ENCODE results near the gene DSC1.

Gene DSC1

DNA sequence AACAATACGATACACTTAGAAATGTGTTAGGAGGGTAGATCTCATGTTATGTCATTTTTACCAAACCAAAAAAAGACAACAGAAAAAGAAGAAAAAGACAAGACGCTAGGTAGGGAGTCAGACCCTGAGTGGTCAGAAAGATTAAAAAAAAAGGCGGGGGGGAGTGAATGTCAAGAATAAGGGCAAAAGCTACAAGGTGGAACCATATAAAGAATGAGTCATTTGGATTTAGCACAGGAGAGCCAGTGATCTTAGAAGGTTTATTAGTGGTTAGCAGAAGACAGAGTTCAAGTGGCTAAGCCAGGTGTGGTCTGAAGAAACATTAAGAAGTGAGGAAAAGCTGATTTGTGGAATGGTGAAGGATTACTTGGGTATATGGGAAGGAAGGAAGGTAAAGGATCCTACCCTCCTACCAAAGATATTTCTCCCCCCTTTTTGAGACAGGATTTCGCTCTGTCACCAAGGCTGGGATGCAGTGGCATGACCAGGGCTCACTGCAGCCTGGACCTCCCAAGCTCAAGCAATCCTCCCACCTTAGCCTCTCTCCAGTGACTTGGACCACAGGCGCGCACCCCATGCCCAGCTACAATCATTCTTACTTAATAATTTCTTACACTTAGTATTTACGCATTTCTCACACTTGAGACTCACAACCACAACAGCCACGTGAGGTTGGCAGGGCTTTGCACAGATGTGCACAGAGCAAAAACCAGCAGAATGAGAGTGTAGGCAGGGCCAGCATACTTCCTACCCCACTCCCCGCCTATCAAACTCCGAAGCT, 63.0 kb downstream of the DSC1 start:
- Histone ChIP-seq H3K4me1 (ENCODE audit: control insufficient read depth, insufficient read depth, low read length) (no peaks in the 10 kb centered on the region), H3K4me3 (ENCODE audit: low read length) (peak overlapping the region; percentile 73), H3K36me3 (ENCODE audit: control insufficient read depth, insufficient read depth, low read length) (no peaks in the 10 kb centered on the region), H3K27ac (ENCODE audit: low read depth, low read length) (no peak overlapping the region), H3K27me3 (ENCODE audit: control insufficient read depth, insufficient read depth, low read length) (no peaks in the 10 kb centered on the region), H3K9ac (ENCODE audit: low read length) (no peak overlapping the region)

DNA sequence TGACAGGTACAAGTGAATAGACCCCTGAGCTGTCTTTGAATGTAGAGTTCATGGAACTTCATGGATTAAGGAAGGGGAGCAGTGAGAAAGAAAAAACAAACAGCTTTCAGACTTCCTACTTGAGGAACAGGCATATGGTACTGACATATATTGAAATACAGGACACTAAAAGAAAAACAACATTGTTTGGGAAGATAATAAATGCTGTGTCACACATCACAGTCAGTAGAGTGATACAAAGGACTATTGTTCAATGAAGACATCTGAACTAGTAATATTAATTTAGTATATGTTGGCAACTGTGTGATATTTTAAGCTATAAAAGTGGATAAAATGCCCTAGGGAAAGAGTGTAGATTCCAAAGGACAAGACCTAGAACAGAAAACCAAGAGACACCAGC, 63.8 kb downstream of the DSC1 start:
- H3K4me1 ChIP-seq (ENCODE audit: control insufficient read depth, insufficient read depth, low read length) = no peaks in the 10 kb centered on the region
- H3K27me3 ChIP-seq (ENCODE audit: control insufficient read depth, insufficient read depth, low read length) = no peaks in the 10 kb centered on the region
- no peak overlapping the region for H3K4me3 ChIP-seq (ENCODE audit: low read length)
- no peaks in the 10 kb centered on the region for H3K36me3 ChIP-seq (ENCODE audit: control insufficient read depth, insufficient read depth, low read length)
- no peak overlapping the region for H3K27ac ChIP-seq (ENCODE audit: low read depth, low read length)
- no peak overlapping the region for H3K9ac ChIP-seq (ENCODE audit: low read length)

DNA sequence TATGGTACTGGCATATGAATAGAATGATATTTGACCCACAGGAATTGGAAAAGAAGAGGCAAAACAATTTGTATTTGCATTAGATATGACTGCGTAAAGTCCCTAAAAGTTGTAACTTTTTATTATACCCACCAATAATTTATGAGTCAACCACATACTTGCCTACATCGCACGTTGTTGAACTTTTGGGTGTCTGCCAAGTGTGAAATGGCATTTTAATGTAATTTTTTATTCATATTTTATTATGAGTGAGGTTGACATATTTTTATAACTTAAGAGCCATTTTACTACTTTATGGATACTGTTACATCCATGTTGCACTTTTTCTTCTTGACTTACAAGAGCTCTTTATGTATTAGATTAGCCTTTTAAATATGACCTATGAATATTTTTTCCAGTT, 65.0 kb downstream of the DSC1 start:
- H3K9ac ChIP-seq (ENCODE audit: low read length) = no peak overlapping the region
- no peaks in the 10 kb centered on the region for H3K4me1 ChIP-seq (ENCODE audit: control insufficient read depth, insufficient read depth, low read length)
- H3K36me3 ChIP-seq (ENCODE audit: control insufficient read depth, insufficient read depth, low read length) = no peaks in the 10 kb centered on the region
- H3K4me3 ChIP-seq (ENCODE audit: low read length) = no peak overlapping the region
- H3K27ac ChIP-seq (ENCODE audit: low read depth, low read length) = no peak overlapping the region
- no peaks in the 10 kb centered on the region for H3K27me3 ChIP-seq (ENCODE audit: control insufficient read depth, insufficient read depth, low read length)

DNA sequence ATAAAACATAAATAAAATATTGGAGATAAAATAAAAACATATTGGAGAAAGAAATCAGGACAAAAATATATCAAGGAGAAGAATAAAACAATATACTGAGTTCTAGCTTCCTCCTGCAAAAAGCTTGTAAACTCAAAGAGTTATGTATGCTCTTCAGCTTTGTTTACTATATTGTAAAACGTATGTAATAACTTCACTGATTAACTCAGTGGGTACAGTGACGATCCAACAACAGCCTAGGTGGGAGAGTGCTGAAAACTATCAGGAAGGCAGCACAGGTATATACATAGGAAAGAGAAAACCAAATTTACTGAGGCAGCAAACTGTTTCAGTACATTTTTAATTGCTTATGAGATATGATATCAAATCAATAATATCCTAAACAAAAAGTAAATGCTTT, 68.8 kb downstream of the DSC1 start:
- Histone ChIP-seq H3K27me3 (ENCODE audit: control insufficient read depth, insufficient read depth, low read length) (no peaks in the 10 kb centered on the region), H3K27ac (ENCODE audit: low read depth, low read length) (no peak overlapping the region), H3K4me3 (ENCODE audit: low read length) (no peak overlapping the region), H3K36me3 (ENCODE audit: control insufficient read depth, insufficient read depth, low read length) (no peaks in the 10 kb centered on the region), H3K4me1 (ENCODE audit: control insufficient read depth, insufficient read depth, low read length) (no peaks in the 10 kb centered on the region), H3K9ac (ENCODE audit: low read length) (no peak overlapping the region)

DNA sequence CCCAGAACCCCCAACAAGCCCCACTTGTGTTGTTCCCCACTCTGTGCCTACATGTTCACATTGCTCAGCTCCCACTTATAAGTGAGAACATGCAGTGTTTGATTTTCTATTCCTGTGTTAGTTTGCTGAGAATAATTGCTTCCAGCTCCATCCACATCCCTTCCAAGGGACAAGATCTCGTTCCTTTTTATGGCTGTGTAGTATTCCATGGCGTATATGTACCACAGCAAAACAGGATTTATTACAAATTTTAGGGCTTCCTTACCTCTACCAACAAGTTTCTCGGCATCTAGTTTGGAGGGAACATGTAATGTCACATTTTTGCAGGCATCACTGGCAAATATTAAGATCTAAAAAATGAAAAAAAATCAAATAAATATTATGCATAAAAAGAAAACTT, 69.4 kb downstream of the DSC1 start:
- Histone ChIP-seq H3K27ac (ENCODE audit: low read depth, low read length) (no peak overlapping the region), H3K4me3 (ENCODE audit: low read length) (no peak overlapping the region), H3K9ac (ENCODE audit: low read length) (no peak overlapping the region), H3K4me1 (ENCODE audit: control insufficient read depth, insufficient read depth, low read length) (no peaks in the 10 kb centered on the region), H3K36me3 (ENCODE audit: control insufficient read depth, insufficient read depth, low read length) (no peaks in the 10 kb centered on the region), H3K27me3 (ENCODE audit: control insufficient read depth, insufficient read depth, low read length) (no peaks in the 10 kb centered on the region)

DNA sequence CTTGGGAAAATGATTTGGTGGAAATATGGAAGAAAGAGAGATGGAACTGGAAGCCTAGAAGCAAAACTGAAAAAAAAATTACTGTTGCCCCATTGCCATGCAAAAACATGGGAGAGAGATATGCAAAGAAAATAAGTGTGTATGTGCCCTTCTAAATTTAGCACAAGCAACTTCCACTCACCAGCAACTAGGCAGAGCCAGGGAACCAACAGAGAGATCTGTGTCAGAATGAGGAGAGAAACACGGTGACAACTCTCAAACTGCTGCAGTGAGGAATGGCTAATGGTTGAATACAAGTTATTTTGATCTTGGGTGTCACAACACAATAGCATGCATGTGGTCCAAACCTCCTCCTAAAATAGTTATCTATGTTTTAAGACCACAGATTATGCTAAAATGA, 71.3 kb downstream of the DSC1 start:
- H3K9ac ChIP-seq (ENCODE audit: low read length) = no peak overlapping the region
- no peaks in the 10 kb centered on the region for H3K4me1 ChIP-seq (ENCODE audit: control insufficient read depth, insufficient read depth, low read length)
- no peaks in the 10 kb centered on the region for H3K27me3 ChIP-seq (ENCODE audit: control insufficient read depth, insufficient read depth, low read length)
- H3K27ac ChIP-seq (ENCODE audit: low read depth, low read length) = no peak overlapping the region
- H3K4me3 ChIP-seq (ENCODE audit: low read length) = no peak overlapping the region
- H3K36me3 ChIP-seq (ENCODE audit: control insufficient read depth, insufficient read depth, low read length) = no peaks in the 10 kb centered on the region

DNA sequence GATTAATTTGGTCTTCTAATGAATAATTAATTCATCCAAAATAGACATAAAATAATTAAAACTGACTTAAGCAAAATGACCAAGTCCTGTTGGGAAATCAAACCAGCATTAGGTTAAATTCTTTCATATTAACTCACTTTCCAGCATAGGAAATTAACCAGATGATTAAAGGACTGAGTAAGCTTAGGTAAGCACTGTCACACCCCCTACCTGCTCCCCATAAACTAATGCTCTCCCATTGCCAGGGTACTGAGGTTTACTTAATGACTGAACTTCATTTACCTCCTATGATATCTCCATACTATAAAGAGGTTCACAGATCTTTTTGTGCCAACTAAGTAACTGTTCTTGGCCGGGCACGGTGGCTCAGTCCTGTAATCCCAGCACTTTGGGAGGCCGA, 74.1 kb downstream of the DSC1 start:
- H3K4me1 ChIP-seq (ENCODE audit: control insufficient read depth, insufficient read depth, low read length) = no peaks in the 10 kb centered on the region
- H3K9ac ChIP-seq (ENCODE audit: low read length) = no peak overlapping the region
- no peaks in the 10 kb centered on the region for H3K27me3 ChIP-seq (ENCODE audit: control insufficient read depth, insufficient read depth, low read length)
- no peak overlapping the region for H3K4me3 ChIP-seq (ENCODE audit: low read length)
- no peak overlapping the region for H3K27ac ChIP-seq (ENCODE audit: low read depth, low read length)
- H3K36me3 ChIP-seq (ENCODE audit: control insufficient read depth, insufficient read depth, low read length) = no peaks in the 10 kb centered on the region

DNA sequence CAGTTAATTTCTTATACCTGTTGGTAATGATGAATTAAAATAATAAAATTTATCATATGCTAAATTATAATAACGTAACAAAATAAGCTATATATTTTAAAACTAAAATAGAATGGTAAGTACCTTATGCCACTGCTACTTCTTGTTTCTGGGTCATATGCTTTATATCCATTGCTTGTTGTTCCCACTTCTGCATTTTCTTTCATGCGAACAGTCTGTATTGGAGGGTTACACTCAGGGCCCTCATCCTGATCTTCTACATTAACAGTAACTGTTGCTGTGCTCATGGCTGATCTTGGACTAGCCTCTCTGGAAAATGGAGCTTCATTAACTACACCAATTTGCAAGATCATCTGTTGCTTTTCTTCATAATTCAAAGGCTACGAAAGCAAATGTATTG, 82.7 kb downstream of the DSC1 start:
- no peaks in the 10 kb centered on the region for H3K27me3 ChIP-seq (ENCODE audit: control insufficient read depth, insufficient read depth, low read length)
- H3K36me3 ChIP-seq (ENCODE audit: control insufficient read depth, insufficient read depth, low read length) = no peaks in the 10 kb centered on the region
- H3K4me3 ChIP-seq (ENCODE audit: low read length) = no peak overlapping the region
- H3K9ac ChIP-seq (ENCODE audit: low read length) = no peak overlapping the region
- H3K4me1 ChIP-seq (ENCODE audit: control insufficient read depth, insufficient read depth, low read length) = no peaks in the 10 kb centered on the region
- H3K27ac ChIP-seq (ENCODE audit: low read depth, low read length) = no peak overlapping the region
